ENCODE data around the gene SLC43A2.
"Not testable (repeated sequence)": the region's sequence is repeated elsewhere in the genome, so short reads cannot be mapped to it uniquely, and the experiment has no call there.

SLC43A2 gene

GRCh38 chr17:1653735-1654134 lies 25.1 kb upstream of the SLC43A2 start:
- POLR2A ChIA-PET, result no interaction called here
- no peak for DNase-seq (ENCODE audit: low read depth, low spot score)
- H3K4me3 ChIP-seq (ENCODE audit: low read depth, low read length), result no peak overlapping the region
- TF ChIP-seq CTCF (IDR thresholded peaks at IDR 0.05; ENCODE audit: insufficient read depth, low read length, missing control alignments), result no peak
- CTCF ChIA-PET, result interaction anchor here (9.1 kb wide), 1 partner anchor 16 kb away, joined by 92 read pairs; no protein-coding TSS in a partner anchor

DNA sequence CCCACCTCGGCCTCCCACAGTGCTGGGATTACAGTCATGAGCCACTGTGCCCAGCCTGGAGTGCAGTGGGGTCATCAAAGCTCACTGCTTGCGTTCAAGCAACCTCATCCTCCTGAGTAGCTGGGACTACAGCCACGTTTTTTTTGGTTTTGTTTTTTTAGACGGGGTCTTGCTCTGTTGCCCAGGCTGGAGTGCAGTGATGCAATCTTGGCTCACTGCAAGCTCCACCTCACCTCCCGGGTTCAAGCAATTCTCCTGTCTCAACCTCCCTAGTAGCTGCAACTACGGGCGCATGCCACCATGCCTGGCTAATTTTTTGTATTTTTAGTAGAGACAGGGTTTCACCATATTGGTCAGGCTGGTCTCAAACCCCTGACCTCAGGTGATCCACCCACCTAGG lies 24.2 kb upstream of the SLC43A2 start:
- DNase-seq (ENCODE audit: low read depth, low spot score); POLR2A ChIA-PET; H3K4me3 ChIP-seq (ENCODE audit: low read depth, low read length): not testable (repeated sequence)
- CTCF ChIA-PET, result interaction anchor here (9.1 kb wide), 1 partner anchor 17 kb away, joined by 92 read pairs; no protein-coding TSS in a partner anchor

- no peak for DNase-seq (ENCODE audit: low read depth, low spot score)
- ChIA-PET POLR2A (interaction anchor here (0.7 kb wide), 1 partner anchor 11 kb away, joined by 3 read pairs; no protein-coding TSS in a partner anchor), CTCF (interaction anchor here (0.8 to 9.1 kb wide), 3 partner anchors 9 to 136 kb away, joined by 3 to 102 read pairs (median 92); no protein-coding TSS in a partner anchor)
- H3K4me3 ChIP-seq (ENCODE audit: low read depth, low read length), result no peak overlapping the region
- no peak for TF ChIP-seq CTCF (IDR thresholded peaks at IDR 0.05; ENCODE audit: insufficient read depth, low read length, missing control alignments)
Measured at GRCh38 chr17:1651559-1651844, 22.9 kb upstream of the SLC43A2 start.

GRCh38 chr17:1650731-1651558 lies 22.3 kb upstream of the SLC43A2 start:
- no peak for DNase-seq (ENCODE audit: low read depth, low spot score)
- no peak for TF ChIP-seq CTCF (IDR thresholded peaks at IDR 0.05; ENCODE audit: insufficient read depth, low read length, missing control alignments)
- H3K4me3 ChIP-seq (ENCODE audit: low read depth, low read length), result no peak overlapping the region
- ChIA-PET POLR2A (interaction anchor here (0.5 to 0.7 kb wide), 2 partner anchors 11 to 43 kb away, joined by 3 read pairs; no protein-coding TSS in a partner anchor), CTCF (interaction anchor here (0.8 to 9.1 kb wide), 8 partner anchors 9 to 135 kb away, joined by 3 to 102 read pairs (median 12); no protein-coding TSS in a partner anchor)

GRCh38 chr17:1649844-1650501 lies 21.3 kb upstream of the SLC43A2 start, which contains the start of gene RILP:
RILP (minus strand) TSS chr17:1649866; CDS start chr17:1649804, 62 bp downstream.
- no peak for TF ChIP-seq CTCF (IDR thresholded peaks at IDR 0.05; ENCODE audit: insufficient read depth, low read length, missing control alignments)
- ChIA-PET POLR2A (interaction anchor here (0.5 to 2.0 kb wide), 5 partner anchors 10 to 67 kb away, joined by 3 to 8 read pairs (median 4); partner anchors contain the start of gene PRPF8), CTCF (interaction anchor here (0.8 to 9.1 kb wide), 17 partner anchors 10 to 391 kb away, joined by 3 to 102 read pairs (median 12); partner anchors contain the start of gene SLC43A2)
- no peak for DNase-seq (ENCODE audit: low read depth, low spot score)
- H3K4me3 ChIP-seq (ENCODE audit: low read depth, low read length), result peak within 1 kb of the TSS; percentile 66

GRCh38 chr17:1648963-1649843 lies 20.6 kb upstream of the SLC43A2 start:
- DNase-seq (ENCODE audit: low read depth, low spot score), result peak; percentile 67

More at GRCh38 chr17:1648963-1649843, 20.6 kb upstream of the SLC43A2 start:
- CTCF ChIA-PET, result interaction anchor here (0.7 to 9.1 kb wide), 35 partner anchors 10 to 394 kb away, joined by 3 to 102 read pairs (median 5); partner anchors contain the start of genes SLC43A2 and TRARG1
- peak; percentile 97 for TF ChIP-seq CTCF (IDR thresholded peaks at IDR 0.05; ENCODE audit: insufficient read depth, low read length, missing control alignments)
- peak overlapping the region; percentile 66 for H3K4me3 ChIP-seq (ENCODE audit: low read depth, low read length)
- POLR2A ChIA-PET, result interaction anchor here (0.6 to 2.0 kb wide), 4 partner anchors 11 to 68 kb away, joined by 4 to 8 read pairs (median 5); partner anchors contain the start of gene PRPF8

Measured in AG04449 (cell line).